ENCODE data around the gene GREB1L.

GREB1L gene

GRCh38 chr18:21461460-21461859 lies 219.4 kb downstream of the GREB1L start:
- no peaks in the 10 kb centered on the region for H3K27me3 ChIP-seq
- H3K9ac ChIP-seq = no peak overlapping the region
- no peak overlapping the region for H3K4me2 ChIP-seq
- H3K27ac ChIP-seq = no peak overlapping the region
- no peaks in the 10 kb centered on the region for H3K4me1 ChIP-seq
- no peak overlapping the region for H3K4me3 ChIP-seq
- H3K36me3 ChIP-seq = no peaks in the 10 kb centered on the region
- H4K20me1 ChIP-seq = no peaks in the 10 kb centered on the region
- TF ChIP-seq Cebpa-rat (IDR thresholded peaks at IDR 0.05) = no peak
- H3K9me3 ChIP-seq = no peaks in the 10 kb centered on the region

DNA sequence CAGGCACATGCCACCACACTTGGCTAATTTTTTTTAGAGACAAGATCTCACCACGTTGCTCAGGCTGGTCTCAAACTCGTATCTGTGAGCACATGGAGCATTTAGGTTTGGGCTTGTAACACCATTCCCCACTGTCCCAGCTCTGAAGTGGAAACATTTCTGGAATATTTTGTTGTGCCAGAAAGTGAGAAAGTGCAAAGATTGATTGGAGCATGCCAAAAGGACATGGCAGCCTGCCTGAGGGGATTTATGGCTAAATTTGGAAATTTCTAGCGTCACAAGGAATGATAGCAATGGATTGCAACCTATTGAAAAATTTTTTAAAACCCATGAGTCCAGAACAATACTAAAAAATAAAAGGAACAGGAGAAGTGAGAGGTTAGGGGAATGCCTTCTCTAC lies 221.7 kb downstream of the GREB1L start:
- Histone ChIP-seq H3K4me1 (no peaks in the 10 kb centered on the region), H3K27ac (no peak overlapping the region), H3K9me3 (no peaks in the 10 kb centered on the region), H3K27me3 (no peaks in the 10 kb centered on the region), H4K20me1 (no peaks in the 10 kb centered on the region), H3K4me3 (no peak overlapping the region), H3K9ac (no peak overlapping the region), H3K36me3 (no peaks in the 10 kb centered on the region), H3K4me2 (no peak overlapping the region)
- no peak for TF ChIP-seq Cebpa-rat (IDR thresholded peaks at IDR 0.05)

DNA sequence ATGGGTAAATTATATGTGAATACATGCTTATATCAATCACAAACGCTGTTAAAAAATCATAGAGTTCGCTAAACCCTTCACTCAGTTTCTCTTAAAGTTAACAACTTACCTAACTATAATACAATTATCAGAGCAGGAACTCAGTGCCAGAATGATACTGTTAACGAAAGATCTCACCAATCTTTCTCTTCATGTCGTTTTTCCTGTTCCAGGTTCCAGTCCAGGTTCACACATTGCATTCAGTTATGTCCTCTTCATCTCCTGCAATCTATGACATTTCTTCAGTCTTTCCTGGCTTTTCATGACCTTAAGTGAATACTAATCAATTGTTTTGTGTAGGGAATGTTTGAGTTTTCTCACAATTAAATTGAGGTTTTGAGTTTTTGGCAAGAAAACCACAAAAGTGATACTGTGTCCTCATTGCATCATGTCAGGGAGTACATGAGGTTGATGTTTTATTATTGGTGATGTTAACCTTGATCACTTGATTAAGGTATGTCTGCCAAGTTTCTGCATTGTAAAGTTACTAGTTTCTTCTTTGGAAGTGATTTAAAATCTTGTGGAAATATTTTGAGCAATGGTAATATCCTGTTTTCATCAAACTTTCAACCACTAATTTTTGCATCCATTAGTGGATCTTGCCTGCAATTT lies 226.6 kb downstream of the GREB1L start:
- no peak overlapping the region for H3K27ac ChIP-seq
- H4K20me1 ChIP-seq = no peaks in the 10 kb centered on the region
- H3K36me3 ChIP-seq = no peaks in the 10 kb centered on the region
- H3K4me1 ChIP-seq = no peaks in the 10 kb centered on the region
- no peak overlapping the region for H3K4me3 ChIP-seq
- H3K9me3 ChIP-seq = 0 out of 2 replicates have a peak, but pooled peaks cover under 1% of the 10 kb centered on the region
- no peak for TF ChIP-seq Cebpa-rat (IDR thresholded peaks at IDR 0.05)
- no peaks in the 10 kb centered on the region for H3K27me3 ChIP-seq
- H3K9ac ChIP-seq = no peak overlapping the region
- H3K4me2 ChIP-seq = no peak overlapping the region

- no peak overlapping the region for H3K4me2 ChIP-seq
- no peaks in the 10 kb centered on the region for H3K27me3 ChIP-seq
- TF ChIP-seq Cebpa-rat (IDR thresholded peaks at IDR 0.05) = no peak
- no peaks in the 10 kb centered on the region for H3K4me1 ChIP-seq
- H3K36me3 ChIP-seq = no peaks in the 10 kb centered on the region
- H3K4me3 ChIP-seq = no peak overlapping the region
- H3K9me3 ChIP-seq = 0 out of 2 replicates have a peak, but pooled peaks cover 8% of the 10 kb centered on the region
- no peaks in the 10 kb centered on the region for H4K20me1 ChIP-seq
- no peak overlapping the region for H3K27ac ChIP-seq
- no peak overlapping the region for H3K9ac ChIP-seq
These were observed 230.7 kb downstream of the GREB1L start for GRCh38 chr18:21472741-21473140.

DNA sequence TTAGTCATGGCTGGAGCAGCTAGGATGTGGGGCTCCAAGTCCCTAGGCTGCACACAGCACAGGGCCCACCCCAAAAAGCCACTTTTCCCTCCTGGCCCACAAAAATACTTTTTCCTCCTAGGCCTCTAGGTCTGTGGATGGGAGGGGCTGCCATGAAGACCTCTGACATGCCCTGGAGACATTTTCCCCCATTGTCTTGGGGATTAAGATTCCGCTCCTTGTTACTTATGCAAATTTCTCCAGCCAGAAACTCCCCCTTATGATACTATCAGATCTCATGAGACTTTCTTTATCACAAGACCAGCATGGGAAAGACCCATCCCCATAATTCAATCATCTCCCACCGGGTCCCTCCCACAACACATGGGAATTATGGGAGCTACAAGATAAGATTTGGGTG lies 232.6 kb downstream of the GREB1L start:
- H3K9me3 ChIP-seq = 0 out of 2 replicates have a peak, but pooled peaks cover 8% of the 10 kb centered on the region

GRCh38 chr18:21479721-21480120 lies 237.7 kb downstream of the GREB1L start:
- Histone ChIP-seq H3K36me3 (no peaks in the 10 kb centered on the region), H3K9me3 (no peaks in the 10 kb centered on the region), H3K9ac (no peak overlapping the region), H4K20me1 (no peaks in the 10 kb centered on the region), H3K4me3 (no peak overlapping the region), H3K27me3 (no peaks in the 10 kb centered on the region), H3K27ac (no peak overlapping the region), H3K4me1 (no peaks in the 10 kb centered on the region), H3K4me2 (no peak overlapping the region)
- TF ChIP-seq Cebpa-rat (IDR thresholded peaks at IDR 0.05) = no peak

More for the DNA sequence above, 232.6 kb downstream of the GREB1L start:
- no peak for TF ChIP-seq Cebpa-rat (IDR thresholded peaks at IDR 0.05)
- H3K27me3 ChIP-seq = no peaks in the 10 kb centered on the region
- H4K20me1 ChIP-seq = no peaks in the 10 kb centered on the region
- H3K36me3 ChIP-seq = no peaks in the 10 kb centered on the region
- H3K4me2 ChIP-seq = no peak overlapping the region
- H3K4me3 ChIP-seq = no peak overlapping the region
- H3K9ac ChIP-seq = no peak overlapping the region
- no peaks in the 10 kb centered on the region for H3K4me1 ChIP-seq
- no peak overlapping the region for H3K27ac ChIP-seq

- no peak overlapping the region for H3K4me2 ChIP-seq
- H3K9ac ChIP-seq = no peak overlapping the region
These were observed 239.7 kb downstream of the GREB1L start for GRCh38 chr18:21481739-21482138.

GRCh38 chr18:21483051-21483450 lies 241.0 kb downstream of the GREB1L start:
- H3K9me3 ChIP-seq = no peaks in the 10 kb centered on the region
- no peaks in the 10 kb centered on the region for H3K27me3 ChIP-seq
- H3K9ac ChIP-seq = no peak overlapping the region
- no peak overlapping the region for H3K27ac ChIP-seq
- no peak overlapping the region for H3K4me2 ChIP-seq
- TF ChIP-seq Cebpa-rat (IDR thresholded peaks at IDR 0.05) = no peak
- H3K36me3 ChIP-seq = no peaks in the 10 kb centered on the region
- H4K20me1 ChIP-seq = no peaks in the 10 kb centered on the region
- no peaks in the 10 kb centered on the region for H3K4me1 ChIP-seq
- no peak overlapping the region for H3K4me3 ChIP-seq

More at GRCh38 chr18:21481739-21482138, 239.7 kb downstream of the GREB1L start:
- no peaks in the 10 kb centered on the region for H3K27me3 ChIP-seq
- H3K36me3 ChIP-seq = no peaks in the 10 kb centered on the region
- H3K4me1 ChIP-seq = no peaks in the 10 kb centered on the region
- H3K4me3 ChIP-seq = no peak overlapping the region
- H3K9me3 ChIP-seq = no peaks in the 10 kb centered on the region
- H4K20me1 ChIP-seq = no peaks in the 10 kb centered on the region
- H3K27ac ChIP-seq = no peak overlapping the region
- no peak for TF ChIP-seq Cebpa-rat (IDR thresholded peaks at IDR 0.05)

DNA sequence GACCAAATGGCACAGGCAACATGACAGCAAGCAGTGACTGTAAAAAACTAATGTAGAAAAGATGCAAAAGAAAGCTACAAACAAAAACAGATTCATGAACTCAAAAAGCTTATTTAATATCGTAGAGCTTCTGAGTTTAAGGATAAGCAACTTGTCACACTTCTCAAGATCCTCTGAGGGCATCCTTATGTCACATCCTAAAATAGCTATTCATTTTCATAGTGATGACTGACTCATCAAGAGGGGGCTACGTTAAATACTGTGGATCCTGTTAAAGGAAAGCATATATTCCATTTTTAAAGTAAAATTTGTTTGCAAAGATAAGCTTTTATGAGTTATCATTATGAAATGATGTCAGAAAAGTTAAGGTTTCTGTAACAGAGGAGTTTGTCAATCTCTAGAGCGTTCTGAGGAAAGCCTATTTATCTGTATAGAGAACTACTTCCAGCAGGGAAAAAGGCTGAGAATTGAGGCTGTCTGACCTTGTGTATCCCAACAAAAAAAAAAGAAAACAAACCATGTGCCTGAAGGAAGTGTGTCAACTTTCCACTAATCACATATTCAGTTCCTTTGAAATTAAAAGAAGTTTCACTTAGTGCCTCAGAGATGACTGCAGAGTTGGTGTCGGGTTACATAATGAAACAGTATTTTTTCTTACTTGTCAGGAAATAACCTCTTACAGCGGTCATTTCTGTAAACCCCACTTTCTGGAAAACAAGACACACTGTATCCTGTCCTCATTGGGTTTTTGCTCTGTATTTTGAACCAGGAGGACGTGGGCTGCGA lies 243.0 kb downstream of the GREB1L start:
- Histone ChIP-seq H3K9me3 (no peaks in the 10 kb centered on the region), H4K20me1 (no peaks in the 10 kb centered on the region), H3K36me3 (no peaks in the 10 kb centered on the region), H3K4me3 (no peak overlapping the region), H3K4me1 (no peaks in the 10 kb centered on the region), H3K9ac (no peak overlapping the region), H3K27ac (no peak overlapping the region), H3K4me2 (no peak overlapping the region), H3K27me3 (no peaks in the 10 kb centered on the region)
- TF ChIP-seq Cebpa-rat (IDR thresholded peaks at IDR 0.05) = no peak

- Histone ChIP-seq H3K4me3 (no peak overlapping the region), H3K27me3 (no peaks in the 10 kb centered on the region), H3K36me3 (no peaks in the 10 kb centered on the region), H3K9me3 (no peaks in the 10 kb centered on the region), H3K4me1 (no peaks in the 10 kb centered on the region), H3K4me2 (no peak overlapping the region), H4K20me1 (no peaks in the 10 kb centered on the region), H3K9ac (no peak overlapping the region), H3K27ac (no peak overlapping the region)
- no peak for TF ChIP-seq Cebpa-rat (IDR thresholded peaks at IDR 0.05)
These were observed 244.9 kb downstream of the GREB1L start for GRCh38 chr18:21486905-21487437.
